Stomach (tissue), 4 donors: ENCODE data around the gene MLH3.

Experiments
- POLR2AphosphoS5 ChIP-seq, 3 donors: sonication (generic); formaldehyde crosslinking; IDR thresholded peaks; one replicate each; pipeline ENCODE4 v1.6.1; 2016; ENCODE audit warnings: antibody characterized with exemption in 3 of 3
- TF ChIP-seq, protein P1 (sequence below), 7 experiments: fragments of 450-650 bp in 4 of 7; fragments of 200-600 bp in 3 of 7; sonication (generic) in 3 of 7; IDR thresholded peaks; one replicate each; pipeline ENCODE4 v1.5.1; 2016 to 2019; ENCODE audit warnings: antibody characterized with exemption in 7 of 7, control low read depth in 2 of 7, mild to moderate bottlenecking in 1 of 7

DNA sequence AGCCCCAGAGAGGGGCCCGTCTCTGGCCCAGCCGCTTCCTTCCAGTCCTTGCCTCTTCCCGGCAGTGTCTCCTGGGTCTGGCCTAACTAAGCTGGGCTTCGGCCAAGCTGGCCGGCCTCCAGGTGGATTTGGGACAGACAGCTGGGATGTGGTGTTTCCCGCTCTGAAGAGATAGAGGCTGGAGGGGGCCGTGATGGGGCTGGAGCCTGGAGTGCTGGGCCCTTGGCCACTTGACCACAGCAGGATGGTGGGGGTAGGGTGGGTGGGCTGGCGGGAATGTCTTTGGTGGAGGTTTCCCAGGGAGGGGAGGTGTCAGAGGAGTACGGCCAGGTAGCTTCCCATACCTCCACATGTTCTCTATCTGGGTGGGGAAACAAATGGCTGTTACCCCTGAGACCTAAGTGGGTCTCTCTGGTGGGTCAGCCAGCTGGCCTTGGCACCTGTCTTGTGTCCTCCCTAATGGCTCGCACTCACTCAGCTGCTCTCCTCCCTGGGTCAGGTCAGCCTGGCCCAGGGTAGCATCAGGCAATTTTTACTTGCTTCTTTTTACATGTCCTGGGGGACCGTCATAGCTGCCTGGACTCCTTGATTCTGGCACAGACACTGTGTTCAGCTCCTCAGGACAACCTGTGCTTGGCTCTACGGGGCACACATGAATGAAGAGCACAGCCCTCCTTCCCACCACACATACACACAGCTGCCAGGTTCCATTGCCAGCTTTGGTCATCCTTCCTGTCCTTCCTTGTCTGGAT is 76.0 kb downstream of the MLH3 start:
- TF ChIP-seq, protein P1, sequence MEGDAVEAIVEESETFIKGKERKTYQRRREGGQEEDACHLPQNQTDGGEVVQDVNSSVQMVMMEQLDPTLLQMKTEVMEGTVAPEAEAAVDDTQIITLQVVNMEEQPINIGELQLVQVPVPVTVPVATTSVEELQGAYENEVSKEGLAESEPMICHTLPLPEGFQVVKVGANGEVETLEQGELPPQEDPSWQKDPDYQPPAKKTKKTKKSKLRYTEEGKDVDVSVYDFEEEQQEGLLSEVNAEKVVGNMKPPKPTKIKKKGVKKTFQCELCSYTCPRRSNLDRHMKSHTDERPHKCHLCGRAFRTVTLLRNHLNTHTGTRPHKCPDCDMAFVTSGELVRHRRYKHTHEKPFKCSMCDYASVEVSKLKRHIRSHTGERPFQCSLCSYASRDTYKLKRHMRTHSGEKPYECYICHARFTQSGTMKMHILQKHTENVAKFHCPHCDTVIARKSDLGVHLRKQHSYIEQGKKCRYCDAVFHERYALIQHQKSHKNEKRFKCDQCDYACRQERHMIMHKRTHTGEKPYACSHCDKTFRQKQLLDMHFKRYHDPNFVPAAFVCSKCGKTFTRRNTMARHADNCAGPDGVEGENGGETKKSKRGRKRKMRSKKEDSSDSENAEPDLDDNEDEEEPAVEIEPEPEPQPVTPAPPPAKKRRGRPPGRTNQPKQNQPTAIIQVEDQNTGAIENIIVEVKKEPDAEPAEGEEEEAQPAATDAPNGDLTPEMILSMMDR (IDR thresholded peaks at IDR 0.05) = no peak
- TF ChIP-seq POLR2AphosphoS5 (IDR thresholded peaks at IDR 0.05) = no peak
